Body of pancreas (tissue), 4 donors: ENCODE results near the gene ISG20. TPM values are rescaled to one million over a fixed set of nuclear protein-coding genes. Genes with fewer than 3 reads are reported as not detected.

ENCODE experiments used
- ATAC-seq: fragments of 150-250 bp; one replicate; pipeline ENCODE4 v1.9.1; 2016
- DNase-seq, 4 donors: peaks; one replicate each; pipeline ENCODE4 v3.0.0-alpha.2; 2019
- H3K27ac ChIP-seq, 4 donors: fragments of 200-600 bp; sonication (generic); 1 replicate in 3 of 4; 2 replicates in 1 of 4; pipeline versions ENCODE4 v1.5.1 to v1.6.1; 2016 to 2019; ENCODE audit warnings: mild to moderate bottlenecking in 1 of 4, mixed read lengths in 1 of 4, moderate library complexity in 1 of 4
- H3K27me3 ChIP-seq, 2 donors: fragments of 200-600 bp; sonication (generic); one replicate each; pipeline ENCODE4 v1.6.0; 2016; ENCODE audit warnings: mild to moderate bottlenecking in 1 of 2
- H3K36me3 ChIP-seq, 2 donors: fragments of 200-600 bp; sonication (generic); replicated peaks in 1 of 2; 2 replicates each; pipeline ENCODE4 v1.5.1; 2016; ENCODE audit warnings: low read depth in 2 of 2; ENCODE audit not compliant: insufficient read depth in 1 of 2
- H3K4me1 ChIP-seq: fragments of 200-600 bp; sonication (generic); one replicate; pipeline ENCODE4 v1.6.0; 2016
- H3K4me3 ChIP-seq, 2 donors: fragments of 200-600 bp; sonication (generic); 1 replicate in 1 of 2; 2 replicates in 1 of 2; pipeline ENCODE4 v1.5.1; 2016 to 2019
- H3K9me3 ChIP-seq, 3 donors: fragments of 200-600 bp; sonication (generic); 1 replicate in 2 of 3; 2 replicates in 1 of 3; pipeline ENCODE4 v1.5.1; 2016
- CTCF ChIP-seq, 7 experiments: fragments of 450-650 bp in 4 of 7; fragments of 200-600 bp in 3 of 7; sonication (generic) in 3 of 7; IDR thresholded peaks; one replicate each; pipeline ENCODE4 v1.5.1; 2016 to 2019; ENCODE audit warnings: antibody characterized with exemption in 7 of 7
- POLR2A ChIP-seq, 3 donors: fragments of 450-650 bp; IDR thresholded peaks; one replicate each; pipeline ENCODE4 v1.6.1; 2016; ENCODE audit warnings: antibody characterized with exemption in 3 of 3, mild to moderate bottlenecking in 2 of 3
- WGBS, 2 donors: methylation state at CpG; one replicate each; pipeline ENCODE4 v1.1.5; 2017; 5-methylcytosine and 5-hydroxymethylcytosine counted together
- intact Hi-C: fragments of 100-400 bp; cut with DNase I; formaldehyde crosslinking; loops from one replicate; pipeline ENCODE4 v1.15.1; 2023
- total RNA-seq, 2 donors: library from RNA; depleted of rRNA; stranded (reverse); fragments of >200 nt; gene quantifications; one replicate each; pipeline ENCODE4 v1.1.0, GENCODE V29; 2016

ISG20 gene
- total RNA-seq: 10 to 100 TPM in 1 of 2 donors, 1 to 10 TPM in 1; 2.9 to 25.4 TPM

GRCh38 chr15:88638626-88639372 is at the start of gene ISG20:
TSS of gene ISG20 (plus strand) at chr15:88639016. CDS start at chr15:88639367, 351 bp downstream.
- peak; percentile 87 for ATAC-seq
- peak; percentile 93 to 98 (median 96) for DNase-seq
- H3K4me1 ChIP-seq: peaks cover 55% of the 10 kb centered on the region

GRCh38 chr15:88590759-88591158 is 48.1 kb upstream of the ISG20 start:
- DNase-seq: no peak
- Histone ChIP-seq H3K27ac (no peak overlapping the region), H3K4me1 (no peaks in the 10 kb centered on the region), H3K4me3 (no peak overlapping the region), H3K27me3 (no peaks in the 10 kb centered on the region), H3K9me3 (no peaks in the 10 kb centered on the region), H3K36me3 (no peaks in the 10 kb centered on the region)
- 62 to 67% methylated on average over 6 of the region's 6 CpGs for WGBS, 2 donors
- intact Hi-C loops: no loop called here
- TF ChIP-seq POLR2A (IDR thresholded peaks at IDR 0.05) (no peak), CTCF (IDR thresholded peaks at IDR 0.05) (no peak)
- no peak for ATAC-seq

More at GRCh38 chr15:88638626-88639372, at the start of gene ISG20:
- no peaks in the 10 kb centered on the region for H3K9me3 ChIP-seq
- TF ChIP-seq POLR2A (IDR thresholded peaks at IDR 0.05) (peak; percentile 88 to 97 (median 95)), CTCF (IDR thresholded peaks at IDR 0.05) (peak; percentile 18 to 73 (median 59))
- WGBS, 2 donors: 4% methylated on average over 14 to 27 of the region's 27 CpGs
- H3K27ac ChIP-seq: peak within 1 kb of the TSS; percentile 89 to 98 (median 94)
- H3K27me3 ChIP-seq: no peaks in the 10 kb centered on the region
- H3K36me3 ChIP-seq: no peaks in the 10 kb centered on the region
- intact Hi-C loops: no loop called here
- H3K4me3 ChIP-seq: no peak within 1 kb of the TSS

GRCh38 chr15:88591384-88591783 is 47.4 kb upstream of the ISG20 start:
- Histone ChIP-seq H3K9me3 (no peaks in the 10 kb centered on the region), H3K36me3 (no peaks in the 10 kb centered on the region), H3K4me3 (no peak overlapping the region), H3K27ac (no peak overlapping the region), H3K4me1 (no peaks in the 10 kb centered on the region), H3K27me3 (no peaks in the 10 kb centered on the region)
- DNase-seq: no peak
- no peak for TF ChIP-seq POLR2A (IDR thresholded peaks at IDR 0.05)
- no peak for TF ChIP-seq CTCF (IDR thresholded peaks at IDR 0.05)
- ATAC-seq: no peak
- intact Hi-C loops: no loop called here

GRCh38 chr15:88603885-88604284 is 34.9 kb upstream of the ISG20 start:
- Histone ChIP-seq H3K27me3 (peaks cover 0 to 33% of the 10 kb centered on the region in 2 donors), H3K9me3 (no peaks in the 10 kb centered on the region), H3K4me3 (no peak overlapping the region), H3K27ac (peak overlapping the region in 1 of 4 donors; percentile 14), H3K4me1 (peaks cover 24% of the 10 kb centered on the region), H3K36me3 (no peaks in the 10 kb centered on the region)
- no peak for TF ChIP-seq CTCF (IDR thresholded peaks at IDR 0.05)
- no peak for TF ChIP-seq POLR2A (IDR thresholded peaks at IDR 0.05)
- intact Hi-C loops: no loop called here
- WGBS, 2 donors: 8 to 10% methylated on average over 9 to 14 of the region's 14 CpGs
- peak in 1 of 4 donors; percentile 19 for DNase-seq
- no peak for ATAC-seq
